Uterus (tissue), 2 donors: Measurements from ENCODE around the gene SPATA16.

Experiments
- POLR2A ChIP-seq, 2 donors: fragments of 450-650 bp; IDR thresholded peaks; one replicate each; pipeline ENCODE4 v1.6.1; 2016; ENCODE audit warnings: antibody characterized with exemption in 2 of 2, mild to moderate bottlenecking in 1 of 2, moderate library complexity in 1 of 2
- TF ChIP-seq, protein P1 (sequence below), 4 experiments: fragments of 200-600 bp in 2 of 4; fragments of 450-650 bp in 2 of 4; sonication (generic) in 2 of 4; IDR thresholded peaks; one replicate each; pipeline ENCODE4 v1.5.1; 2016 to 2019; ENCODE audit warnings: antibody characterized with exemption in 4 of 4, mild to moderate bottlenecking in 2 of 4, moderate library complexity in 1 of 4

DNA sequence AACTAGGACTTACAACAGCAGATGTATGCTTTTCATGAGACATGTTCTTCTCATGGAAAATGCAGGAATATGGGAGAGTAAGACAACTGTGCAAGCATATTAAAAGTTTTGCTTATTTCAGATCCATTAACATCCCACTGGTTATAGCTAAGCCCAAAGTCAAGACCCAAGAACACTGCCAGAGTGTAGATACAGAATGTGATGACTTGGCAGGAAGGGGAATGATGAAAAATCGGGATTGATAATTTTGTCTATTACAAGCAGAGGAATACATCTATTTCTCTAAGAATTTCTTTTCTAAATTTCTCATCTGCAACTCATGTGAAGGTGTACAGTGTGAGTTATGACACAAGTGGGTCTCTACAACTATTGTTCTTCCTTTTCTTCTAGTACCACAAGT, 76.4 kb downstream of the SPATA16 start:
- TF ChIP-seq, protein P1, sequence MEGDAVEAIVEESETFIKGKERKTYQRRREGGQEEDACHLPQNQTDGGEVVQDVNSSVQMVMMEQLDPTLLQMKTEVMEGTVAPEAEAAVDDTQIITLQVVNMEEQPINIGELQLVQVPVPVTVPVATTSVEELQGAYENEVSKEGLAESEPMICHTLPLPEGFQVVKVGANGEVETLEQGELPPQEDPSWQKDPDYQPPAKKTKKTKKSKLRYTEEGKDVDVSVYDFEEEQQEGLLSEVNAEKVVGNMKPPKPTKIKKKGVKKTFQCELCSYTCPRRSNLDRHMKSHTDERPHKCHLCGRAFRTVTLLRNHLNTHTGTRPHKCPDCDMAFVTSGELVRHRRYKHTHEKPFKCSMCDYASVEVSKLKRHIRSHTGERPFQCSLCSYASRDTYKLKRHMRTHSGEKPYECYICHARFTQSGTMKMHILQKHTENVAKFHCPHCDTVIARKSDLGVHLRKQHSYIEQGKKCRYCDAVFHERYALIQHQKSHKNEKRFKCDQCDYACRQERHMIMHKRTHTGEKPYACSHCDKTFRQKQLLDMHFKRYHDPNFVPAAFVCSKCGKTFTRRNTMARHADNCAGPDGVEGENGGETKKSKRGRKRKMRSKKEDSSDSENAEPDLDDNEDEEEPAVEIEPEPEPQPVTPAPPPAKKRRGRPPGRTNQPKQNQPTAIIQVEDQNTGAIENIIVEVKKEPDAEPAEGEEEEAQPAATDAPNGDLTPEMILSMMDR (IDR thresholded peaks at IDR 0.05), result no peak
- no peak for TF ChIP-seq POLR2A (IDR thresholded peaks at IDR 0.05)
